ENCODE data around the gene GJD2.

DNA sequence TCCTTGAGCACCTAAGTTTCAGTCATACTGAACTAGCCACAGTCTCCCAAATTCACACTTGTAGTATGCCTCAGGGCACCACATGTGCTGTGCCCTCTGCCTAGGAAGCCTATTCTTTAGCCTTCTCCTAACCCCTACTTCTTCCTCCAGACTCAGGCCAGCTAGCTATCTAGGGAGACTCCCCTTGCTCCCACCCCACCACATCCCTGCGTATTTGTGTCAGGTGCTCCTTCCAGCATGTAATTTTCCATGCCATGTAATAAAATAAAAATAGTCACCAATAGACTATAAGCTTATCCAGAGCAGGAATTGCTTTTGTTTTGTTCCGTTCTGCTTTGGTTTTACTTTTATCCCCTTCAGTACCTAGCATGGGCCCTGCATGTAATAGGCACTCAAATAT lies 14.9 kb upstream of the GJD2 start:
- TF ChIP-seq EZH2 (IDR thresholded peaks at IDR 0.05; ENCODE audit: insufficient read depth, poor library complexity, severe bottlenecking) (no peak), EZH2phosphoT487 (IDR thresholded peaks at IDR 0.05; ENCODE audit: insufficient read depth, low read depth) (no peak)

Measured in GM23248 (cell line).